Muscle of arm (tissue), 12 donors: ENCODE results near the gene PIM1. TPM values are rescaled to one million over a fixed set of nuclear protein-coding genes. Genes with fewer than 3 reads are reported as not detected.
"Not testable (repeated sequence)": the region's sequence is repeated elsewhere in the genome, so short reads cannot be mapped to it uniquely, and the experiment has no call there.

ENCODE experiments used
- DNase-seq: peaks from one replicate; pipeline ENCODE4 v3.0.0-alpha.2; 2013
- polyA plus RNA-seq, 12 donors: library from polyadenylated mRNA; unstranded; fragments of 120-200 nt; gene quantifications; one replicate each; pipeline ENCODE4 v1.2.1, GENCODE V29; 2013; ENCODE audit not compliant: insufficient read length in 12 of 12

Gene PIM1
- polyA plus RNA-seq, 12 donors: 14.0 to 36.4 (median 26.1) TPM; not detected in 1

GRCh38 chr6:37168811-37169495 lies 999 bp upstream of the PIM1 start:
- no peak for DNase-seq

GRCh38 chr6:37170273-37171200 lies 585 bp downstream of the PIM1 start:
- no peak for DNase-seq

- peak; percentile 54 for DNase-seq
Observed at GRCh38 chr6:37171201-37171969, 1.4 kb downstream of the PIM1 start.

- DNase-seq: peak; percentile 89
Observed at GRCh38 chr6:37171970-37172812, 2.2 kb downstream of the PIM1 start.

- DNase-seq: no peak
Observed at GRCh38 chr6:37172912-37173492, 3.0 kb downstream of the PIM1 start.

- DNase-seq: no peak
Observed at GRCh38 chr6:37173493-37174195, 3.7 kb downstream of the PIM1 start.

- DNase-seq: no peak
Observed at GRCh38 chr6:37174196-37174514, 4.2 kb downstream of the PIM1 start.

GRCh38 chr6:37174515-37175331 lies 4.8 kb downstream of the PIM1 start:
- DNase-seq: no peak

GRCh38 chr6:37175332-37176267 lies 5.6 kb downstream of the PIM1 start:
- DNase-seq: no peak

- DNase-seq: no peak
Observed at GRCh38 chr6:37176268-37177076, 6.5 kb downstream of the PIM1 start.

GRCh38 chr6:37177077-37177934 lies 7.4 kb downstream of the PIM1 start:
- no peak for DNase-seq

GRCh38 chr6:37177935-37178517 lies 8.1 kb downstream of the PIM1 start:
- no peak for DNase-seq

- no peak for DNase-seq
Observed at GRCh38 chr6:37180075-37180474, 10.1 kb downstream of the PIM1 start.

- not testable (repeated sequence) for DNase-seq
Observed at GRCh38 chr6:37180610-37181009, 10.7 kb downstream of the PIM1 start.

- DNase-seq: no peak
Observed at GRCh38 chr6:37182736-37183590, 13.0 kb downstream of the PIM1 start.
